H1 (cell line): ENCODE data around the gene TMA7. TPM values are rescaled to one million over a fixed set of nuclear protein-coding genes. Genes with fewer than 3 reads are reported as not detected.
A peak's percentile ranks its signal among the peaks of the same experiment; 100 is the strongest.

Source experiments
- CTCF ChIA-PET: fragments of 300-600 bp; sonication (Branson Sonifier 250); formaldehyde crosslinking; loops from one replicate; lab custom pipeline; 2021; ENCODE audit not compliant: partially characterized antibody; lab: Charles Lee
- POLR2A ChIA-PET: fragments of 300-600 bp; sonication (Branson Sonifier 250); formaldehyde crosslinking; loops from one replicate; lab custom pipeline; 2021; ENCODE audit warnings: inconsistent platforms; ENCODE audit not compliant: partially characterized antibody; lab: Charles Lee
- DNase-seq, 2 experiments: peaks; one replicate each; pipeline versions ENCODE4 v3.0.0 to v3.0.0-alpha.2; 2010 to 2022; ENCODE audit warnings: low spot score in 2 of 2, low read depth in 1 of 2, mixed read lengths in 1 of 2
- FAIRE-seq: peaks from 2 replicates; lab custom pipeline; 2011; peaks lifted over from hg19 to GRCh38; lab: Jason Lieb, UNC
- H2AFZ ChIP-seq: 2 replicates; pipeline ENCODE4 v1.8.1; 2012; ENCODE audit warnings: low read length, inconsistent platforms
- H2AK5ac ChIP-seq: 2 replicates; pipeline ENCODE4 v1.6.1; 2013; ENCODE audit warnings: low read depth, low read length
- H2BK120ac ChIP-seq: replicated peaks from 2 replicates; pipeline ENCODE3; 2013; ENCODE audit warnings: low read depth, low read length, inconsistent platforms
- H2BK12ac ChIP-seq: 2 replicates; pipeline ENCODE4 v1.6.1; 2013; ENCODE audit warnings: low read depth, low read length
- H2BK15ac ChIP-seq: 2 replicates; pipeline ENCODE4 v1.6.1; 2013; ENCODE audit warnings: low read length
- H2BK20ac ChIP-seq: 2 replicates; pipeline ENCODE4 v1.6.1; 2013; ENCODE audit warnings: low read length
- H2BK5ac ChIP-seq: 2 replicates; pipeline ENCODE4 v1.6.1; 2013; ENCODE audit warnings: low read depth, low read length
- H3K14ac ChIP-seq: 2 replicates; pipeline ENCODE4 v1.6.1; 2013; ENCODE audit warnings: inconsistent platforms; ENCODE audit not compliant: insufficient read length
- H3K18ac ChIP-seq: 2 replicates; pipeline ENCODE4 v1.6.1; 2013; ENCODE audit warnings: low read length; ENCODE audit errors: extremely low read depth
- H3K23ac ChIP-seq: 2 replicates; pipeline ENCODE4 v1.6.1; 2013; ENCODE audit warnings: inconsistent platforms; ENCODE audit not compliant: insufficient read length
- H3K23me2 ChIP-seq: 2 replicates; pipeline ENCODE4 v1.6.1; 2013; ENCODE audit warnings: low read depth, low read length
- H3K27ac ChIP-seq: 2 replicates; pipeline ENCODE4 v1.6.1; 2011; ENCODE audit warnings: low read depth, low read length, inconsistent platforms
- H3K27me3 ChIP-seq, 4 experiments: replicated peaks in 1 of 4; 1 replicate in 1 of 4; 2 replicates in 3 of 4; pipeline versions ENCODE4 v1.6.1 to v1.8.1; 2011 to 2013; ENCODE audit warnings: low read length in 3 of 4, mild to moderate bottlenecking in 3 of 4, inconsistent platforms in 2 of 4, mixed read lengths in 2 of 4, moderate library complexity in 1 of 4; ENCODE audit not compliant: control insufficient read depth in 3 of 4, insufficient read depth in 3 of 4; ENCODE audit errors: extremely low read depth in 1 of 4
- H3K36me3 ChIP-seq, 4 experiments: 2 replicates each; pipeline versions ENCODE4 v1.6.1 to v1.8.1; 2011 to 2013; ENCODE audit warnings: mild to moderate bottlenecking in 4 of 4, low read length in 3 of 4, moderate library complexity in 2 of 4, control low read depth in 1 of 4, inconsistent platforms in 1 of 4; ENCODE audit not compliant: insufficient read depth in 4 of 4, control insufficient read depth in 2 of 4
- H3K4ac ChIP-seq: replicated peaks from 2 replicates; pipeline ENCODE3; 2013; ENCODE audit warnings: low read length, low read depth, mixed read lengths, inconsistent platforms; ENCODE audit not compliant: insufficient read length
- H3K4me1 ChIP-seq, 4 experiments: replicated peaks in 1 of 4; 1 replicate in 1 of 4; 2 replicates in 3 of 4; pipeline versions ENCODE4 v1.6.1 to v1.8.1; 2011 to 2013; ENCODE audit warnings: low read length in 3 of 4, inconsistent platforms in 2 of 4, mixed read lengths in 1 of 4; ENCODE audit not compliant: insufficient read depth in 4 of 4, control insufficient read depth in 3 of 4
- H3K4me2 ChIP-seq, 2 experiments: 2 replicates each; pipeline versions ENCODE4 v1.6.1 to v1.8.1; 2011 to 2013; ENCODE audit warnings: low read depth in 2 of 2, low read length in 2 of 2, control low read depth in 1 of 2, inconsistent platforms in 1 of 2, mild to moderate bottlenecking in 1 of 2; ENCODE audit not compliant: insufficient read depth in 1 of 2
- H3K4me3 ChIP-seq, 4 experiments: fragments of 200-600, 300-600 bp in 1 of 4; sonication (generic), shearing (Covaris generic), sonication (Bioruptor Twin) in 1 of 4; 2 replicates each; pipeline versions ENCODE4 v1.5.1 to v1.8.1; 2011 to 2016; ENCODE audit warnings: low read length in 4 of 4, low read depth in 3 of 4, control low read depth in 2 of 4, inconsistent platforms in 2 of 4, mild to moderate bottlenecking in 2 of 4, mixed read lengths in 1 of 4, moderate library complexity in 1 of 4; ENCODE audit not compliant: insufficient read depth in 2 of 4; ENCODE audit errors: extremely low read depth in 1 of 4
- H3K56ac ChIP-seq: replicated peaks from 2 replicates; pipeline ENCODE3; 2013; ENCODE audit warnings: low read depth, mild to moderate bottlenecking, mixed read lengths, low read length, inconsistent platforms; ENCODE audit not compliant: insufficient read length
- H3K79me1 ChIP-seq: 2 replicates; pipeline ENCODE4 v1.6.1; 2013; ENCODE audit warnings: low read depth, low read length, control low read depth
- H3K79me2 ChIP-seq, 2 experiments: 2 replicates each; pipeline versions ENCODE4 v1.6.1 to v1.8.1; 2012 to 2013; ENCODE audit warnings: low read length in 2 of 2, mild to moderate bottlenecking in 2 of 2, inconsistent platforms in 1 of 2; ENCODE audit not compliant: insufficient read depth in 2 of 2, control insufficient read depth in 1 of 2
- H3K9ac ChIP-seq, 4 experiments: replicated peaks in 1 of 4; 1 replicate in 1 of 4; 2 replicates in 3 of 4; pipeline versions ENCODE4 v1.6.1 to v1.8.1; 2011 to 2013; ENCODE audit warnings: low read depth in 3 of 4, low read length in 3 of 4, control low read depth in 2 of 4, mild to moderate bottlenecking in 2 of 4, moderate library complexity in 2 of 4, inconsistent platforms in 1 of 4; ENCODE audit errors: extremely low read depth in 1 of 4
- H3K9me3 ChIP-seq, 2 experiments: 2 replicates each; pipeline versions ENCODE4 v1.6.1 to v1.8.1; 2012 to 2013; ENCODE audit warnings: mild to moderate bottlenecking in 2 of 2, moderate library complexity in 2 of 2, control low read depth in 1 of 2, inconsistent platforms in 1 of 2, low read depth in 1 of 2, low read length in 1 of 2, mixed read lengths in 1 of 2; ENCODE audit not compliant: insufficient read depth in 2 of 2
- H4K20me1 ChIP-seq, 2 experiments: replicated peaks in 1 of 2; 2 replicates each; pipeline versions ENCODE3 to v1.8.1; 2011 to 2013; ENCODE audit warnings: inconsistent platforms in 2 of 2, low read length in 2 of 2, mild to moderate bottlenecking in 1 of 2; ENCODE audit not compliant: insufficient read depth in 2 of 2, control insufficient read depth in 1 of 2
- H4K5ac ChIP-seq: 2 replicates; pipeline ENCODE4 v1.6.1; 2013; ENCODE audit warnings: low read length, low read depth, mixed read lengths, inconsistent platforms; ENCODE audit not compliant: insufficient read length
- H4K8ac ChIP-seq: 2 replicates; pipeline ENCODE4 v1.8.0; 2013; ENCODE audit warnings: mild to moderate bottlenecking, moderate library complexity, low read length, inconsistent platforms; ENCODE audit not compliant: insufficient read depth; ENCODE audit errors: extremely low read depth
- H4K91ac ChIP-seq: replicated peaks from 2 replicates; pipeline ENCODE3; 2013; ENCODE audit warnings: low read length, mixed read lengths, inconsistent platforms; ENCODE audit not compliant: insufficient read length
- BRCA1 ChIP-seq: IDR thresholded peaks from 2 replicates; pipeline ENCODE4 v1.6.1; 2012; ENCODE audit warnings: low read depth, low read length, improper control_type of control experiment
- CBX5 ChIP-seq: fragments of 300-800, 300-1000 bp; sonication (generic); IDR thresholded peaks from 2 replicates; pipeline ENCODE4 v1.7.1; 2016; ENCODE audit warnings: antibody characterized with exemption, low read length, low read depth
- CHD1 ChIP-seq: IDR thresholded peaks from 2 replicates; pipeline ENCODE4 v1.6.1; 2012; ENCODE audit warnings: low read depth, low read length, improper control_type of control experiment
- NANOG ChIP-seq: IDR thresholded peaks from 2 replicates; pipeline ENCODE4 v1.6.1; 2011; ENCODE audit warnings: low read length, low read depth, mild to moderate bottlenecking, inconsistent platforms; ENCODE audit not compliant: insufficient read depth, poor library complexity, severe bottlenecking
- POU5F1 ChIP-seq: IDR thresholded peaks from 2 replicates; pipeline ENCODE4 v1.6.1; 2011; ENCODE audit warnings: low read depth, mild to moderate bottlenecking, low read length, moderate library complexity
- RBBP5 ChIP-seq: IDR thresholded peaks from 2 replicates; pipeline ENCODE4 v1.7.1; 2012; ENCODE audit warnings: low read depth, mild to moderate bottlenecking, inconsistent platforms, low read length, moderate library complexity, borderline replicate concordance
- RNF2 ChIP-seq: fragments of 200-900, 300-1000 bp; sonication (generic); IDR thresholded peaks from 2 replicates; pipeline ENCODE4 v1.7.1; 2016; ENCODE audit warnings: borderline replicate concordance, low read depth, mild to moderate bottlenecking, antibody characterized with exemption, low read length; ENCODE audit not compliant: poor library complexity, severe bottlenecking; ENCODE audit errors: missing control alignments
- SIRT6 ChIP-seq: IDR thresholded peaks from one replicate; pipeline ENCODE4 v1.7.1; 2012; ENCODE audit warnings: low read length, inconsistent platforms
- TAF1 ChIP-seq: IDR thresholded peaks from 2 replicates; pipeline ENCODE4 v1.6.1; 2011; ENCODE audit warnings: mild to moderate bottlenecking, low read depth, low read length
- ZNF274 ChIP-seq: IDR thresholded peaks from 2 replicates; pipeline ENCODE4 v1.7.0; 2012; ENCODE audit warnings: low read length, borderline replicate concordance; ENCODE audit errors: extremely low read depth
- WGBS, 2 experiments: shearing (Covaris generic) in 1 of 2; methylation state at CpG; one replicate each; pipeline versions ENCODE4 v1.1.6 to v1.1.7; 2013 to 2015; ENCODE audit warnings: low lambda C conversion rate in 2 of 2, mixed read lengths in 2 of 2, inconsistent platforms in 1 of 2, low coverage in 1 of 2, missing lambda C conversion rate in 1 of 2; ENCODE audit not compliant: insufficient replicate concordance in 2 of 2, insufficient coverage in 1 of 2, insufficient read length in 1 of 2; ENCODE audit errors: extremely low coverage in 1 of 2, missing lambda C conversion rate in 1 of 2; 5-methylcytosine and 5-hydroxymethylcytosine counted together
- polyA plus RNA-seq, 7 experiments: library from polyadenylated mRNA; depleted of rRNA in 3 of 7; stranded (reverse) in 5 of 7; unstranded in 2 of 7; fragments of >200 nt in 5 of 7; fragments of 200-250 nt in 2 of 7; gene quantifications; 1 replicate in 5 of 7; 2 replicates in 1 of 7; 4 replicates in 1 of 7; pipeline versions ENCODE4 v1.2.1 to v1.2.3, GENCODE V29; 2011 to 2013; ENCODE audit warnings: missing spikeins in 2 of 7, mixed read lengths in 2 of 7
- total RNA-seq: library from RNA; stranded (reverse); fragmentation: NEBNext Ultra II Directional; extraction: Animal tissue kit (Norgen Biotek cat#: 25700); gene quantifications from 2 replicates; pipeline ENCODE4 v1.2.1, GENCODE V29; 2021
- TF ChIP-seq, protein P1 (sequence below): IDR thresholded peaks from 2 replicates; pipeline ENCODE4 v1.6.1; 2012; ENCODE audit warnings: inconsistent platforms

TMA7 gene
- total and polyA plus RNA-seq, 2 of the 8 experiments (the other 6 are each of a cell fraction or from before 2014, with no cell fraction given), result 138 to 305 TPM

DNA sequence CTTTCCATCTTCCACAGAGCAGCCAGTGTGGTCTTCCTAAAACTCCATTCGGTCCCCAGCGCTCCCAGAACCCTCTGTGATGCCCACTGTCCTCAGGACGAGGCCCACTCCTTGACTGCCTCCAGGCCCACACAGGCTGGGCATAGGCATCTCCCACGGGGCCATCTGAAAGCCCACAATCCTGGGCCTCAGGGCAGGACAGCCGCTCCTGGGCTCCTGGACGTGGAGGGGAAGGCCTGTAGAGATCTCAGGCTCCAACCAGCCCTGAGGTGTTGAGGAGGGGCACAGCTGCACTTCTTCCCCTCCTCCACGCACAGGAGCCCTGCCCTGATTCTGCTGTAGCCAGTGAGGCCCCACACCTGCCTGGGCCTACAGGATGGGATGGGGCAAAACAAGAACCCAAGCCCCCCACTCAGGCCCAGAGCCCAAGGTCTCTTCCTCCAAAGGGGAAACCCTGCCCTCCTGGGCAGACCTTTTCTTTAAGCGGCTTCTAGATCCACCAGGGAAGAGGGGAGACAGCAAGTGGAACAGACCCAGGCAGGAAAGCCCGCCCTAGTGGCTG is 38.0 kb downstream of the TMA7 start:
- Histone ChIP-seq H3K27me3 (no peaks in the 10 kb centered on the region), H3K4me3 (no peak overlapping the region), H2BK120ac (no peak overlapping the region), H3K79me2 (no peaks in the 10 kb centered on the region), H3K4me2 (no peak overlapping the region), H2BK5ac (peak overlapping the region; percentile 27), H2BK12ac (peak overlapping the region; percentile 85; the same call in 1 of the 2 replicates), H3K23ac (no peak overlapping the region), H3K4me1 (peaks cover 0 to 21% (median 13%) of the 10 kb centered on the region in 4 experiments; a peak in 6 of 7 replicates), H3K36me3 (no peaks in the 10 kb centered on the region), H2BK20ac (0 out of 2 replicates have a peak overlapping the region, but pooled peaks have one; percentile 13), H4K20me1 (no peaks in the 10 kb centered on the region), H3K79me1 (no peaks in the 10 kb centered on the region), H3K4ac (no peak overlapping the region), H2AK5ac (no peak overlapping the region; the same call in 1 of the 2 replicates), H2BK15ac (peak overlapping the region; percentile 67; the same call in 1 of the 2 replicates), H4K8ac (no peak overlapping the region), H3K14ac (no peak overlapping the region), H3K18ac (no peak overlapping the region), H3K9me3 (no peaks in the 10 kb centered on the region), H3K56ac (no peak overlapping the region), H4K5ac (no peak overlapping the region), H3K23me2 (no peaks in the 10 kb centered on the region; the same call in none of the 2 replicates), H4K91ac (no peak overlapping the region), H3K27ac (no peak overlapping the region), H2AFZ (no peak overlapping the region), H3K9ac (no peak overlapping the region)
- CTCF ChIA-PET, result interaction anchor here (1.0 to 21.5 kb wide), 6 partner anchors 13 to 77 kb away, joined by 3 to 251 read pairs (median 15); partner anchors contain the start of gene SHISA5
- DNase-seq (no peak), FAIRE-seq (no peak)
- POLR2A ChIA-PET, result interaction anchor here (0.9 to 7.6 kb wide), 3 partner anchors 10 to 158 kb away, joined by 3 to 83 read pairs (median 3); a partner anchor contains a TSS
- 94% methylated on average over 9 of the region's 9 CpGs; no CpG with 5 or more reads in 1 of the 2 experiments for WGBS, 2 experiments
- no peak for TF ChIP-seq RNF2
- no peak for TF ChIP-seq NANOG
- TF ChIP-seq ZNF274, result no peak
- no peak for TF ChIP-seq CBX5
- TF ChIP-seq BRCA1, result no peak
- no peak for TF ChIP-seq CHD1
- TF ChIP-seq, protein P1, sequence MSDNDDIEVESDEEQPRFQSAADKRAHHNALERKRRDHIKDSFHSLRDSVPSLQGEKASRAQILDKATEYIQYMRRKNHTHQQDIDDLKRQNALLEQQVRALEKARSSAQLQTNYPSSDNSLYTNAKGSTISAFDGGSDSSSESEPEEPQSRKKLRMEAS, result no peak
- no peak for TF ChIP-seq TAF1
- no peak for TF ChIP-seq POU5F1
- TF ChIP-seq SIRT6, result no peak
- no peak for TF ChIP-seq RBBP5
